C4-2B (cell line): ENCODE measurements around the gene WDR48.

Source experiments
- ZFX ChIP-seq: fragments of 450-650 bp; IDR thresholded peaks from 2 replicates; pipeline ENCODE4 v1.6.1; 2017
- TF ChIP-seq, protein P1 (sequence below): fragments of 450-650 bp; conservative IDR thresholded peaks from 2 replicates; pipeline ENCODE4 v1.5.1; 2017; ENCODE audit warnings: mild to moderate bottlenecking

DNA sequence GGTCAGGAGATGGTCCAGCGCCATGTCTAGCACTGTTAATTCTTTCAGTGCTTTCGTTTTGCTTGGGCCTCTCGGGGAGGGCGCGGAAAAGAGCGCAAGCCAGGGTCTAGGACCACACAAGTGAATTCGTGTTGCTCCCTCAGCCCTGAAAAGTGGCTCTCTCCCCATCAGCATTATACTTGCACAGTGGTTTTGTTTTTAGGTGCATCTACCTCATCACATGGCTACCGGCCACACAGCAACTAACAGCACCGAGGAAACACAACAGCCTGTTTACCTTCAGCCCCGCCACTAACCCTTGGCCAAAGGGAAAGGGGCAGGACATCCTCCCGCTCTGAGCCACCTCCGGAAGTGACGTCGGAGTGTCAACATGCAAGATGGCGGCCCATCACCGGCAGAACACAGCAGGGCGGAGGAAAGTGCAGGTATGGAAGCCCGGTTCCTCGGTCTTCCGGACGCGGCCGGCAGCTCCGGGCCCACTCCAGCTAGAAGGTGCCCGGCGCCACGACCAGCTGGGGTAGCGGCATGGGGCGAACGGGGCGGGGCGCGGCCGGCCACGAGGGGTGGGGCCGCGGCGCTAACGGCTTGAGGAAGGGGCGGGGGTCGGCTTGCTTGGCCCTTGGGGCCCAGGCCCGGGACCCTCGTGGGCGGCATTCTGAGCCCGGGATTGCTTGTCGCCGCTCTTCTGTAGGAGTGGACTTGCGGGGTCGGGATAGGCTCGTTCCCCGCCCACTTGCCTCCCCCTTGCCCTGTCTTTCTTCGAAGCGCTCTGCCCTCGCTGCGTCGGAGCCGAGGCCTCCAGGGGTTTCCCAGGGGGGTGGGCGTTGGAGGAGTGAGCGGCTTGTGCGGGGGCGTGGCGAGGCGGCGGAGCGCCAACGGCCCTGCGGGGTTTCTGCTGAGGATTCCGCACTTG lies at the start of gene WDR48, which contains the start of gene SCN11A:
- TF ChIP-seq, protein P1, sequence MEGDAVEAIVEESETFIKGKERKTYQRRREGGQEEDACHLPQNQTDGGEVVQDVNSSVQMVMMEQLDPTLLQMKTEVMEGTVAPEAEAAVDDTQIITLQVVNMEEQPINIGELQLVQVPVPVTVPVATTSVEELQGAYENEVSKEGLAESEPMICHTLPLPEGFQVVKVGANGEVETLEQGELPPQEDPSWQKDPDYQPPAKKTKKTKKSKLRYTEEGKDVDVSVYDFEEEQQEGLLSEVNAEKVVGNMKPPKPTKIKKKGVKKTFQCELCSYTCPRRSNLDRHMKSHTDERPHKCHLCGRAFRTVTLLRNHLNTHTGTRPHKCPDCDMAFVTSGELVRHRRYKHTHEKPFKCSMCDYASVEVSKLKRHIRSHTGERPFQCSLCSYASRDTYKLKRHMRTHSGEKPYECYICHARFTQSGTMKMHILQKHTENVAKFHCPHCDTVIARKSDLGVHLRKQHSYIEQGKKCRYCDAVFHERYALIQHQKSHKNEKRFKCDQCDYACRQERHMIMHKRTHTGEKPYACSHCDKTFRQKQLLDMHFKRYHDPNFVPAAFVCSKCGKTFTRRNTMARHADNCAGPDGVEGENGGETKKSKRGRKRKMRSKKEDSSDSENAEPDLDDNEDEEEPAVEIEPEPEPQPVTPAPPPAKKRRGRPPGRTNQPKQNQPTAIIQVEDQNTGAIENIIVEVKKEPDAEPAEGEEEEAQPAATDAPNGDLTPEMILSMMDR, result no peak
- TF ChIP-seq ZFX, result no peak
